Osteocyte (in vitro differentiated cells): ENCODE measurements around the gene EFCAB6. TPM values are rescaled to one million over a fixed set of nuclear protein-coding genes. Genes with fewer than 3 reads are reported as not detected.
A peak's percentile ranks its signal among the peaks of the same experiment; 100 is the strongest.

Source experiments
- DNase-seq: peaks from one replicate; pipeline ENCODE4 v3.0.0; 2021; ENCODE audit warnings: mixed read lengths; ENCODE audit not compliant: unreplicated experiment; ENCODE audit errors: extremely low spot score
- H3K27ac Mint-ChIP-seq: one replicate; pipeline ENCODE4 v1.8.0; 2021; ENCODE audit warnings: mild to moderate bottlenecking, mixed read lengths; ENCODE audit not compliant: unreplicated experiment
- H3K27me3 Mint-ChIP-seq: one replicate; pipeline ENCODE4 v1.8.0; 2021; ENCODE audit warnings: mixed read lengths; ENCODE audit not compliant: unreplicated experiment
- H3K36me3 Mint-ChIP-seq: one replicate; pipeline ENCODE4 v1.8.0; 2021; ENCODE audit warnings: mixed read lengths; ENCODE audit not compliant: unreplicated experiment
- H3K4me1 Mint-ChIP-seq: one replicate; pipeline ENCODE4 v1.8.0; 2021; ENCODE audit warnings: mixed read lengths; ENCODE audit not compliant: unreplicated experiment
- H3K4me3 Mint-ChIP-seq: one replicate; pipeline ENCODE4 v1.8.0; 2021; ENCODE audit warnings: mild to moderate bottlenecking, moderate library complexity, mixed read lengths; ENCODE audit not compliant: unreplicated experiment
- H3K9me3 Mint-ChIP-seq: one replicate; pipeline ENCODE4 v1.8.0; 2021; ENCODE audit warnings: mixed read lengths; ENCODE audit not compliant: unreplicated experiment
- CTCF ChIP-seq: fragments of 200-600 bp; sonication (generic); IDR thresholded peaks from 2 replicates; pipeline ENCODE4 v1.5.0; 2021; ENCODE audit warnings: antibody characterized with exemption, mild to moderate bottlenecking, moderate library complexity
- total RNA-seq: library from RNA; stranded (reverse); gene quantifications from 2 replicates; pipeline ENCODE4 v1.2.1, GENCODE V29; 2021

Gene EFCAB6
- total RNA-seq, 1 donor from 2014 or later = 1.4 TPM

DNA sequence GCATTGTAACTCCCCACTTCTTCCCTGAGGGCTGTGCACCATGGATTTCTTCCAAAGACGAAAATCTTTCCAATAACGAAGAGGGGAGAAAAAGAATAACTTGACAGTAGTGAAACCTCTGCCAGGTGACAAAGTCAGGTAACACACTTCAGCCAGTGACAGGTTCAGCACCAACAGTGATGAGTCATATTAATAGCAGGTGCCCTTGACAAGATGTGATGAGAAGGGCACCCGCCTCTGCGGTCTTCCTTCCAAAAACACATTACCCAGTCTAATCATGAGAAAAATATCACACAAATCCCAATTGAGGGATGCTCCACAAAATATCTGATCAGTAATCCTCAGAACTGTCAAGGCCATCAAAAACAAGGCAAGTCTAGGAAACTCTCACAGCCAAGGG is 157.8 kb downstream of the EFCAB6 start:
- Mint-ChIP-seq H3K9me3 (peaks cover 21% of the 10 kb centered on the region), H3K27ac (no peak overlapping the region), H3K4me1 (no peaks in the 10 kb centered on the region), H3K36me3 (no peaks in the 10 kb centered on the region), H3K4me3 (no peak overlapping the region), H3K27me3 (peaks cover 4% of the 10 kb centered on the region)
- DNase-seq = no peak
- no peak for TF ChIP-seq CTCF

DNA sequence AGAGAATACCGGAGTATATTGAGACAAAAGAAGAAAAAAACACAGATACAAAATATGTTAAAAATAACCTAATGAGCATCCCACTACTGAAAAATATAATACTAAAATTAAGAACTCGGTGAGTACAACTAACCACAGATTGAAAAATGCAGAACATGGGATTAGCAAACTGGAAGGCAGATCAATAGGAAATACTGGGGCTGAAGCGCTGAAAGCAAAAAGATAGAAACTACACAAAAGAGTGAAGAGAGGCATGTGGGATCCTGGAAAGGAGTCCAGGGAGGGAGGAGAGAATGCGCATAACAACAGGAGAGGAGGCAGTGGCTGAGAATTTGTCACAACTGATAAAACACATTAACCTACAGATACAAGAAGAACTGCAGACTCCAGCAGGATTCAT is 159.3 kb downstream of the EFCAB6 start:
- Mint-ChIP-seq H3K4me3 (no peak overlapping the region), H3K27ac (no peak overlapping the region), H3K4me1 (no peaks in the 10 kb centered on the region), H3K9me3 (peaks cover 21% of the 10 kb centered on the region), H3K27me3 (peaks cover 4% of the 10 kb centered on the region), H3K36me3 (no peaks in the 10 kb centered on the region)
- DNase-seq = no peak
- TF ChIP-seq CTCF = no peak

- peaks cover 11% of the 10 kb centered on the region for H3K9me3 Mint-ChIP-seq
- no peak overlapping the region for H3K27ac Mint-ChIP-seq
- no peak overlapping the region for H3K4me3 Mint-ChIP-seq
- H3K27me3 Mint-ChIP-seq = no peaks in the 10 kb centered on the region
- peaks cover 2% of the 10 kb centered on the region for H3K36me3 Mint-ChIP-seq
- H3K4me1 Mint-ChIP-seq = no peaks in the 10 kb centered on the region
- TF ChIP-seq CTCF = no peak
- DNase-seq = peak; percentile 72
Measured at GRCh38 chr22:43643387-43643786, 168.7 kb downstream of the EFCAB6 start.

DNA sequence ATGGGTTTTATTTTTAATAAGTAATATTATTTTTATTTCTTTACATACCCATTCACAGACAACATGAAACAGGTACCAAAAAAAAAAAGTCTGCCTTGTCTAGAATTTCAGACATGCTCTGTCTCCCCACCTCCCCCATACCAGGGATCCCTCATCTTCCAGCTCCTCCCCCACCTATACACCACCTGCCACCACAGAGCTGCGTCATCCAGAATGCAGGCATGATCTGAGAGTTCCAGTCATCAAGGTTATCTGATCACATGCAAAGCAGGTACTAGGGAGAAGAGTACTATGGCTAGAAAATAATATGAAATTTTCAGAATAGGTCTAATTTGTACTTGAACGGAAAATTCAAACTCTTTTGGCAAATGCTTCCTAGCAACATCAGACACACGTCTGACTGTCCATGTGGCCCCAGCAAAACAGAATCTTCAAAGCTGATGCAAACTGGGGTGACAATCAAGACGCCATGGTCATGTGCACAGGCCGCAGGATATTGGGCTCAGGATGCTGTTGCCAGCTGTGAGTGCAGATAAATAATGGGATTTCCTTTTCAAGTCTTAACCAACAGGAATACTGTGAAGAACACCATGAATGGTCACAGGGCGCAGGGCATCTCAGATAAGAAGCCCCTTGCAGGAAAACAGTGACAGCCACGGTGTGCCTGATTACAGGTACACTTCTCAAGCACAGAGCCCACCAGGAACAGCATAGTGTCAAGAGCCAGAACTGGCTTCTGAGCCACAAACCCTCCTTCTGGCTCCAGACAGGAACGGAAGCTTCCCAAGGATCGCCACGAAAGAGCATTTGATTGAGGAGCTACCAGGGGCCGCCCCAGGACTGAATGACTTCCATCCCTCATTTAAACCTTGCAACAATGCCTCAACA is 169.5 kb downstream of the EFCAB6 start:
- H3K4me1 Mint-ChIP-seq = no peaks in the 10 kb centered on the region
- DNase-seq = peak; percentile 56
- no peak overlapping the region for H3K4me3 Mint-ChIP-seq
- H3K36me3 Mint-ChIP-seq = peaks cover 2% of the 10 kb centered on the region
- TF ChIP-seq CTCF = no peak
- peaks cover 17% of the 10 kb centered on the region for H3K9me3 Mint-ChIP-seq
- H3K27ac Mint-ChIP-seq = no peak overlapping the region
- no peaks in the 10 kb centered on the region for H3K27me3 Mint-ChIP-seq

GRCh38 chr22:43639228-43639948 is 172.7 kb downstream of the EFCAB6 start:
- Mint-ChIP-seq H3K27ac (no peak overlapping the region), H3K36me3 (peaks cover 2% of the 10 kb centered on the region), H3K4me3 (no peak overlapping the region), H3K4me1 (no peaks in the 10 kb centered on the region), H3K27me3 (peaks cover 4% of the 10 kb centered on the region), H3K9me3 (peaks cover 23% of the 10 kb centered on the region)
- no peak for DNase-seq
- no peak for TF ChIP-seq CTCF
